ENCODE measurements around the gene CCM2L. TPM values are rescaled to one million over a fixed set of nuclear protein-coding genes. Genes with fewer than 3 reads are reported as not detected.

CCM2L gene
- polyA plus RNA-seq, 2 donors: 1.8 to 2.9 TPM

DNA sequence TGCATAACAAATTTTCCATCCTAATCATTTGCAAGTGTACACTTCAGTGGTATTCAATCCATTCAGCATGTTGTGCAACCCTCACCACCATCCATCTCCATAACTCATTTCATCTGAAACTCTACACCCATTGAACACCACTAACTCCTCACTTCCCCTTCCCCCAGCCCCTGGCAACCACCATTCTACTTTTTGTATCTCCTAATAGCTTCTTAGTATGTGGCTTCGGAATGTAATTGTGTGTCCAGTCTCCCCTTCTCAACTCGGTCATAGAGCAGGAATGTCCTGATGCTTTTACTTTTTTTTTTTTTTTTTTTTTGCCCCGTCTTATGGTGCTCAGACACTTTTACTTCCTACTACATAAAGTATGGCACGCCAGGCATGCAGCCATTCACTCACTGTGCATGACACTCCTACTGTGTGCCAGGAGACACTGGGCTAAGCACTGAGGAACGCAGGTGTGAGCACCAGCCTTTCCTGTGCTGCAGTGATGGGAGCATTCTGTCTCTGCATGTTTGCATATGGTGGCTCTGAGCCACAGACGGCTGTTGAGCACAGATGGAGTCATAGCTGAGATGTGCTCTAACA is 57.1 kb downstream of the CCM2L start:
- no peaks in the 10 kb centered on the region for H3K27me3 ChIP-seq (ENCODE audit: control insufficient read depth in 1 of 2, insufficient read depth in 2 of 2, low read length in 2 of 2)
- no peaks in the 10 kb centered on the region for H3K9me3 ChIP-seq (ENCODE audit: control insufficient read depth in 2 of 2, insufficient read depth in 1 of 2, low read depth in 1 of 2, low read length in 1 of 2)
- no peak overlapping the region for H3K4me3 ChIP-seq (ENCODE audit: low read depth in 1 of 2, low read length in 2 of 2)
- no peaks in the 10 kb centered on the region for H3K36me3 ChIP-seq (ENCODE audit: control insufficient read depth in 2 of 2, insufficient read depth in 2 of 2, low read length in 1 of 2)
- WGBS, 2 donors: 67 to 68% methylated on average over 6 of the region's 6 CpGs
- H3K4me1 ChIP-seq (ENCODE audit: control insufficient read depth in 2 of 2, insufficient read depth in 2 of 2, low read length in 1 of 2): peaks cover 0 to 3% of the 10 kb centered on the region in 2 donors
- no peak overlapping the region for H3K27ac ChIP-seq (ENCODE audit: low read depth in 2 of 2, low read length in 1 of 2)

DNA sequence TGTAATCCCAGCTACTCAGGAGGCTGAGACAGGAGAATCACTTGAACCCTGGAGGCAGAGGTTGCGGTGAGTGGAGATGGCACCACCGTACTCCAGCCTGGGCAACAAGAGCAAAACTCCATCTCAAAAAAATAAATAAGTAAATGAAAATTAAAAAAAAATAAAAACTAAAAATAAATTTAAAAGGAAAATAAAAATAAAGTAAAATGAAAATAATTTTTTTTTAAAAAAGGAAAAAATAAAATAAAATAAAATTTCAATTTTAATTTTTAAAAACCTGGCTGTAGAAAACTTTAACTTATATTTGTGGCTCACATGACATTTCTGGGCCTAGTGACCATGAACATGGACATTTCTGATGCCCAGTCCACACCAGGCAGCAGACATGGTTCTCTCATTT is 57.9 kb downstream of the CCM2L start:
- Histone ChIP-seq H3K4me1 (ENCODE audit: control insufficient read depth in 2 of 2, insufficient read depth in 2 of 2, low read length in 1 of 2) (peaks cover 0 to 3% of the 10 kb centered on the region in 2 donors), H3K9me3 (ENCODE audit: control insufficient read depth in 2 of 2, insufficient read depth in 1 of 2, low read depth in 1 of 2, low read length in 1 of 2) (no peaks in the 10 kb centered on the region), H3K27ac (ENCODE audit: low read depth in 2 of 2, low read length in 1 of 2) (no peak overlapping the region), H3K36me3 (ENCODE audit: control insufficient read depth in 2 of 2, insufficient read depth in 2 of 2, low read length in 1 of 2) (no peaks in the 10 kb centered on the region), H3K27me3 (ENCODE audit: control insufficient read depth in 1 of 2, insufficient read depth in 2 of 2, low read length in 2 of 2) (no peaks in the 10 kb centered on the region), H3K4me3 (ENCODE audit: low read depth in 1 of 2, low read length in 2 of 2) (no peak overlapping the region)
- WGBS, 2 donors: 100% methylated on average over 2 of the region's 2 CpGs

DNA sequence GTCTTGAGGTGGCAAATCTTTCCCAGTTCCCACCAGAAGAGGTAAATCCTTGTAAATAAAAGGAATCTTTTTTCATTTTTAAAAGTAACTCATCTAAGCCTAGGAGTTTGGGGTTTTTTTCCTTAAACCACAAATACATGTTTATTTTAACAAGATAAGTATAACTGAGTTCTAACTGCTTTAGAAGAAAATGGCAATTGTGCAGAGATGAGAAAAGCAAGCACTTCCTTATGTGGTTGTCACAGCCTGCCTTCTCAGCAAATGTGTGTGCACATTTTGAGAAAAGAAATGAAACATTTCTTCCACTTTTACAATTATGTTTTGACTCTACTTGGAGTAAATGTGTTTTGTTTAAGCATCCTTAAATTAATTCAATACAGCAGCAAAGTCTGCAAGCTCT is 59.5 kb downstream of the CCM2L start:
- Histone ChIP-seq H3K36me3 (ENCODE audit: control insufficient read depth in 2 of 2, insufficient read depth in 2 of 2, low read length in 1 of 2) (no peaks in the 10 kb centered on the region), H3K4me3 (ENCODE audit: low read depth in 1 of 2, low read length in 2 of 2) (no peak overlapping the region), H3K9me3 (ENCODE audit: control insufficient read depth in 2 of 2, insufficient read depth in 1 of 2, low read depth in 1 of 2, low read length in 1 of 2) (no peaks in the 10 kb centered on the region), H3K4me1 (ENCODE audit: control insufficient read depth in 2 of 2, insufficient read depth in 2 of 2, low read length in 1 of 2) (peaks cover 0 to 3% of the 10 kb centered on the region in 2 donors), H3K27ac (ENCODE audit: low read depth in 2 of 2, low read length in 1 of 2) (no peak overlapping the region), H3K27me3 (ENCODE audit: control insufficient read depth in 1 of 2, insufficient read depth in 2 of 2, low read length in 2 of 2) (no peaks in the 10 kb centered on the region)

DNA sequence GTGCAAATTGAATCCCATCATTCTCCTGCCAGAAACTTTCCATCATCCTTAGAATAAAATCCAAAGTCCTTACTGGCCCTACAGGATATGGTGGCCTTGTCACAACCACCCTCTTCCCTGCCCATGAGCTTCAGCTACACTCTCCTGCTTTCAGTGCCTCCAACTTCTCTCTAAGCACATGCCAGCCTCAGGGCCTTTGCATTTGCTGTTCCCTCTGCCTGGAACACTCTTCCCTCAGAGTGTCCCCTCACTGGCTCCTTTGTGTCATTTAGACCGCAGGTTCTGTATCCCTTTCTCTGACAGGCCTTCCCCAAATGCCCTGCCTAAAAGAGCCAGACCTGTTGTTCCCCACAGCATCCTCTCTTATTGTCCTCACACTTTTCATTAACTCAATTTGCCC is 60.0 kb downstream of the CCM2L start:
- Histone ChIP-seq H3K4me3 (ENCODE audit: low read depth in 1 of 2, low read length in 2 of 2) (no peak overlapping the region), H3K27ac (ENCODE audit: low read depth in 2 of 2, low read length in 1 of 2) (no peak overlapping the region), H3K36me3 (ENCODE audit: control insufficient read depth in 2 of 2, insufficient read depth in 2 of 2, low read length in 1 of 2) (no peaks in the 10 kb centered on the region), H3K27me3 (ENCODE audit: control insufficient read depth in 1 of 2, insufficient read depth in 2 of 2, low read length in 2 of 2) (no peaks in the 10 kb centered on the region), H3K4me1 (ENCODE audit: control insufficient read depth in 2 of 2, insufficient read depth in 2 of 2, low read length in 1 of 2) (peaks cover 0 to 3% of the 10 kb centered on the region in 2 donors), H3K9me3 (ENCODE audit: control insufficient read depth in 2 of 2, insufficient read depth in 1 of 2, low read depth in 1 of 2, low read length in 1 of 2) (no peaks in the 10 kb centered on the region)
- WGBS, 2 donors: 87 to 94% methylated on average over 1 of the region's 1 CpG

DNA sequence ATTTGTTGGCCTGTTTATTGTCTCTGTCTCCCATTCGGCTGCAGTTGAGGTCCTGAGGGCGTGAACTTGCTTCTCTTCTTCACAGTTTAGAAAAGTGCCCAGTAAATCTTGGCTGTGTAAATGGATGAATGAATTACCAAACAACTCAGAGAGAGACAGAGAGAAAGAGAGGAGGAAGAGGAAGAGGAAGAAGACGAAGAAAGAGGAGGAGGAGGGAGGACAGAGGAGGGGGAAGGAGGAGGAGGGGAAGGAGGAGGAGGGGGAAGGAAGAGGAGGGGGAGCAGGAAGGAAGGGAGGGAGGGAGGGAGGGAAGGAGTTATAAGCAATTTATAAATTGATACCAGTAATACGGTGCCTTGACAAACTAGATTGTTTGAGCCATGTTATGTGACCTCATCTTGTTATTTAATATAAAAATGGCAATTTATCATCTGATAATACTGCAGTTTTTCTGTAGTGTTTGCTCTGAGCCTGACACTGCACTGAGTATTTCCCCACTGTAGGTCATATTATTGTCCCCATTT is 60.5 kb downstream of the CCM2L start:
- no peak overlapping the region for H3K27ac ChIP-seq (ENCODE audit: low read depth in 2 of 2, low read length in 1 of 2)
- H3K9me3 ChIP-seq (ENCODE audit: control insufficient read depth in 2 of 2, insufficient read depth in 1 of 2, low read depth in 1 of 2, low read length in 1 of 2): no peaks in the 10 kb centered on the region
- H3K36me3 ChIP-seq (ENCODE audit: control insufficient read depth in 2 of 2, insufficient read depth in 2 of 2, low read length in 1 of 2): no peaks in the 10 kb centered on the region
- WGBS, 2 donors: 49 to 51% methylated on average over 4 of the region's 4 CpGs
- no peak overlapping the region for H3K4me3 ChIP-seq (ENCODE audit: low read depth in 1 of 2, low read length in 2 of 2)
- H3K27me3 ChIP-seq (ENCODE audit: control insufficient read depth in 1 of 2, insufficient read depth in 2 of 2, low read length in 2 of 2): no peaks in the 10 kb centered on the region
- H3K4me1 ChIP-seq (ENCODE audit: control insufficient read depth in 2 of 2, insufficient read depth in 2 of 2, low read length in 1 of 2): peaks cover 0 to 3% of the 10 kb centered on the region in 2 donors

DNA sequence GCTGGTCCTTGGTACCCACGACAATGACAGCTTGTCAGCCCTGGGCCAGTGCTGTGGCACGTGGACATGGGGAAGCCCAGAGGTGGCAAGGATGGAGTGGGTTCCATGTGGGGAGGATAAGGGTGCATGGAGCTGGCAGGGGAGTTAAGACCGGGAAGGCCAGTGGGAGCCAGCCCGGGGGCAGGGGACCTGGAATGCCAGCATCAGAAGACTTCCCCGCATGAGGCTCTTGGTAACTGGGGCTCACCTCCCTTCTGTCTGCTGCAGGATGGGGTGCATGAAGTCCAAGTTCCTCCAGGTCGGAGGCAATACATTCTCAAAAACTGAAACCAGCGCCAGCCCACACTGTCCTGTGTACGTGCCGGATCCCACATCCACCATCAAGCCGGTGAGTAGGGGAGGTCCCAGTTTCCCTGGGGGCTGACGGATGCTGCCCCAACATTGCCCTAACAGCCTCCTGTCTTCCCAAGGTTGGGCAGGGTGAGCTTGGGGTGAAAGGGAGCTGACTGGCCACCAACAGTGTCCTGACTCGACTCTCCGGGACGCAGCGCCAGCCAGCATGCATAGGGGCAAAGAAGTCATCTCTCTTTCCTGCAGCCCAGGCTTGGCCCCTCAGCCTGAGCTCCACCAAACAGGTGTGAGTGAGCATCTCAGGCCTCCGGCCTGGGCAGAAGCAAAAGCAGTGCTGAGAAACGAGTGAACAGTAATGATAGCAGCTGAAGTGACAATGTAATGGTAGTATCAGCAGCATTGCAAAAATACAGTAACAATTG is 61.3 kb downstream of the CCM2L start:
- Histone ChIP-seq H3K27me3 (ENCODE audit: control insufficient read depth in 1 of 2, insufficient read depth in 2 of 2, low read length in 2 of 2) (no peaks in the 10 kb centered on the region), H3K36me3 (ENCODE audit: control insufficient read depth in 2 of 2, insufficient read depth in 2 of 2, low read length in 1 of 2) (no peaks in the 10 kb centered on the region), H3K4me1 (ENCODE audit: control insufficient read depth in 2 of 2, insufficient read depth in 2 of 2, low read length in 1 of 2) (peaks cover 0 to 3% of the 10 kb centered on the region in 2 donors), H3K9me3 (ENCODE audit: control insufficient read depth in 2 of 2, insufficient read depth in 1 of 2, low read depth in 1 of 2, low read length in 1 of 2) (no peaks in the 10 kb centered on the region), H3K27ac (ENCODE audit: low read depth in 2 of 2, low read length in 1 of 2) (no peak overlapping the region), H3K4me3 (ENCODE audit: low read depth in 1 of 2, low read length in 2 of 2) (no peak overlapping the region)
- 85% methylated on average over 17 of the region's 17 CpGs for WGBS, 2 donors

DNA sequence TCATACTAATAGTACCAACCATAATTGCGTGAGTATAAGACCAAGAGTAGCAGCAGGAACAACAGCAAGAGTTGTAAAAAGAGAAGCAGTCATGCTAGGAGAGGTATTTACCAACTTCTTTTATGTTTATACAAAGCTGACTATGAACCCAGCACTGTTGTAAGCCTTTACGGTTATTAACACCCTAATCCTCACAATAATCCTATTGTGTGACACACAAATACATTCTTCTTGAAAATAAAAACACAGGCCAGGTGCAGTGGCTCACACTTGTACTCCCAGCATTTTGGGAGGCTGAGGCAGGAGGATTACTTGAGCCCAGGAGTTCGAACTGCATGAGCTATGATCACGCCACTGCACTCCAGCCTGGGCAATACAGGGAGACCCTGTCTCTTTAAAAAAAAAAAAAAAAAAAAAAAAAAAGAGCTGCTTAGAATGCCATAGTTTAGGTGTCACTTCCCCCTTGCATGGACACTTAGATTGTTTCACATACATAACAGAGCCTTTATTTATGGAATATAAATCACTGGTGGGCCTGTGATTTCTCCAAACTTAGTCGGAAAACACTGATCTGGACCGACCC is 62.0 kb downstream of the CCM2L start:
- Histone ChIP-seq H3K4me3 (ENCODE audit: low read depth in 1 of 2, low read length in 2 of 2) (no peak overlapping the region), H3K9me3 (ENCODE audit: control insufficient read depth in 2 of 2, insufficient read depth in 1 of 2, low read depth in 1 of 2, low read length in 1 of 2) (no peaks in the 10 kb centered on the region), H3K36me3 (ENCODE audit: control insufficient read depth in 2 of 2, insufficient read depth in 2 of 2, low read length in 1 of 2) (no peaks in the 10 kb centered on the region), H3K27ac (ENCODE audit: low read depth in 2 of 2, low read length in 1 of 2) (no peak overlapping the region), H3K4me1 (ENCODE audit: control insufficient read depth in 2 of 2, insufficient read depth in 2 of 2, low read length in 1 of 2) (peaks cover 0 to 3% of the 10 kb centered on the region in 2 donors), H3K27me3 (ENCODE audit: control insufficient read depth in 1 of 2, insufficient read depth in 2 of 2, low read length in 2 of 2) (no peaks in the 10 kb centered on the region)
- WGBS, 2 donors: 65 to 75% methylated on average over 6 of the region's 6 CpGs

DNA sequence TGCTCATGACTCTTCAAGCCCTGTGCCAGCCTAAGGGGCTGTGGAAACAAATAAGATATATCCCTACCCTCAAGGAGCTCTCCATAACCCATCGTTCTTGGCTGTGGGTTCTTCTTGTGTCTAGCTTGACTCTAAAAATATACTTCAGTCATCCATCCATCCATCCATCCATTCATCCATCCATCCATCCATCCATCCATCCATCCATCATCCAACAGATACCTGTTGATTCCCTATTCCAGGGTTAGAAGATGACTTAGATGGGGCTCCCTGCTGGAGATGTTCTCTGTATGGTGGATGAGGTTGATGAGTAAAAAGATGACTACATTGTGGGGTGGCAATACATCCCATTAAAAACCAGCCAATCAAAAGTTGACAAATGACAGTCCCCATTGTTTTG is 65.3 kb downstream of the CCM2L start:
- WGBS, 2 donors: 90 to 93% methylated on average over 1 of the region's 1 CpG
- Histone ChIP-seq H3K27me3 (ENCODE audit: control insufficient read depth in 1 of 2, insufficient read depth in 2 of 2, low read length in 2 of 2) (no peaks in the 10 kb centered on the region), H3K4me1 (ENCODE audit: control insufficient read depth in 2 of 2, insufficient read depth in 2 of 2, low read length in 1 of 2) (peaks cover 0 to 3% of the 10 kb centered on the region in 2 donors), H3K27ac (ENCODE audit: low read depth in 2 of 2, low read length in 1 of 2) (no peak overlapping the region), H3K9me3 (ENCODE audit: control insufficient read depth in 2 of 2, insufficient read depth in 1 of 2, low read depth in 1 of 2, low read length in 1 of 2) (no peaks in the 10 kb centered on the region), H3K36me3 (ENCODE audit: control insufficient read depth in 2 of 2, insufficient read depth in 2 of 2, low read length in 1 of 2) (no peaks in the 10 kb centered on the region), H3K4me3 (ENCODE audit: low read depth in 1 of 2, low read length in 2 of 2) (no peak overlapping the region)

DNA sequence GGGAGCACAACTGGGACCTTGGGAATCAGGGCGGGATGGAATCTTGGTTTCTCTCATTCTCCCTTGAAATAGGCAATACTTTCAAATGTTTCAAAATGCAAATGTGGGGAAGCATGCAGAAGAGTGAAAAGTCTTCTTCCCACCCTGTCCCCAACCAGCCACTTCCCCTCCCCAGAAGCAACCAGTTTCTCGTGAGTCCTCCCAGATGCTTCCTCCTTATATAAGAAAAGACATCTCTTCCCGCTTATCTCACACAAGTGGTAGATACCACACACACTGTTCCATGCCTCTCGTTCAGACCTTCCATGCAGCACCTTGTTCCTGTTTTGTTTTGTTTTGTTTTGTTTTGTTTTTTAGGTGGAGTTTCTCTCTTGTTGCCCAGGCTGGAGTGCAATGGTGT is 67.0 kb downstream of the CCM2L start:
- 72 to 84% methylated on average over 4 of the region's 4 CpGs for WGBS, 2 donors
- peaks cover 0 to 2% of the 10 kb centered on the region in 2 donors for H3K4me1 ChIP-seq (ENCODE audit: control insufficient read depth in 2 of 2, insufficient read depth in 2 of 2, low read length in 1 of 2)
- no peaks in the 10 kb centered on the region for H3K27me3 ChIP-seq (ENCODE audit: control insufficient read depth in 1 of 2, insufficient read depth in 2 of 2, low read length in 2 of 2)
- H3K27ac ChIP-seq (ENCODE audit: low read depth in 2 of 2, low read length in 1 of 2): no peak overlapping the region
- no peaks in the 10 kb centered on the region for H3K9me3 ChIP-seq (ENCODE audit: control insufficient read depth in 2 of 2, insufficient read depth in 1 of 2, low read depth in 1 of 2, low read length in 1 of 2)
- no peaks in the 10 kb centered on the region for H3K36me3 ChIP-seq (ENCODE audit: control insufficient read depth in 2 of 2, insufficient read depth in 2 of 2, low read length in 1 of 2)
- no peak overlapping the region for H3K4me3 ChIP-seq (ENCODE audit: low read depth in 1 of 2, low read length in 2 of 2)
